ENCODE measurements around the gene PSD4.

Gene PSD4

DNA sequence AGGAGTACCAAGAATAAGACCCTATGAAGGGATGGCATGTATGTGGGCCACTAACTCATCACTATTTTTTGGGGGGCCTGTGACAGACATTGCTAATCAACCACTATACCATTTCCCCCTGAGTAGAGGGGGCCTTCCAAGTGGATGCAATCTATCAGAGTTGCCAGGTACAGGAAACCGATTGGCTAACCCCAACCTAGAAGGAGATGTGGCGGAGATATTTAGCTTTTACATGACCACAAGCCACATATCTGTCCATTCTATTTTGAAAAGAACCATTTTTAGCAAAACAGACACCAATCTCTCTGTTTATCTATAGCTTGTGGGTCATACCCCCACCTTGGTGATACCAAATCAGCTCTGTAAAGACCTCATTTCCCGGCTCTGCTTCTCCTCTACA lies 53.9 kb downstream of the PSD4 start:
- H3K9me3 ChIP-seq (ENCODE audit: control insufficient read depth, low read length) = no peaks in the 10 kb centered on the region
- H3K4me3 ChIP-seq (ENCODE audit: extremely low read depth, insufficient read depth, low read length, poor library complexity, severe bottlenecking) = no peak overlapping the region
- no peak overlapping the region for H3K27ac ChIP-seq (ENCODE audit: low read depth, low read length, severe bottlenecking)
- WGBS, 2 experiments (ENCODE audit: insufficient coverage in 2 of 2) = 93 to 100% methylated on average over 2 to 3 of the region's 3 CpGs
- no peaks in the 10 kb centered on the region for H3K36me3 ChIP-seq (ENCODE audit: control insufficient read depth, insufficient read depth, low read length)
- H3K4me1 ChIP-seq (ENCODE audit: control insufficient read depth, insufficient read depth, low read length, poor library complexity, severe bottlenecking) = peaks cover 19% of the 10 kb centered on the region

DNA sequence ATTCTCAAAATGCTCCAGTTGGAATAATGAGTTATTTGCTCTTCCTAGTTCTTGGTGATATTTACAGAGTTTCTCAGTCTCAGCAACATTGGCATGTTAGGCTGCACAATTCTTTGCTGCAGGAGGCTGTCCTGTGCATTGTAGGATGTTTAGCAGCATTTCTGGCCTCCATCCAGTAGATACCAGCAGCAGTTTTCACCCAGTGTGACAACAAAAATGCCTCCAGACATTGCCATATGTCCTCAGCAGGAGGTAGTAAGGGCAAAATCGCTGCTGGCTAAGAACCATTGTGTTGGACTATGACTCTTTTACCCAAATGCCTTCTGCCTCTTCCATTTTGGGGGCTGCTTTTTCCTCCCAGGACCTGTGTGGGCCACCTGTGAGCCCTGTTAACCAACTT lies 54.6 kb downstream of the PSD4 start:
- no peaks in the 10 kb centered on the region for H3K36me3 ChIP-seq (ENCODE audit: control insufficient read depth, insufficient read depth, low read length)
- H3K4me3 ChIP-seq (ENCODE audit: extremely low read depth, insufficient read depth, low read length, poor library complexity, severe bottlenecking) = no peak overlapping the region
- H3K27ac ChIP-seq (ENCODE audit: low read depth, low read length, severe bottlenecking) = no peak overlapping the region
- no peaks in the 10 kb centered on the region for H3K9me3 ChIP-seq (ENCODE audit: control insufficient read depth, low read length)
- WGBS, 2 experiments (ENCODE audit: insufficient coverage in 2 of 2) = 78 to 93% methylated on average over 1 of the region's 1 CpG
- peaks cover 19% of the 10 kb centered on the region for H3K4me1 ChIP-seq (ENCODE audit: control insufficient read depth, insufficient read depth, low read length, poor library complexity, severe bottlenecking)

DNA sequence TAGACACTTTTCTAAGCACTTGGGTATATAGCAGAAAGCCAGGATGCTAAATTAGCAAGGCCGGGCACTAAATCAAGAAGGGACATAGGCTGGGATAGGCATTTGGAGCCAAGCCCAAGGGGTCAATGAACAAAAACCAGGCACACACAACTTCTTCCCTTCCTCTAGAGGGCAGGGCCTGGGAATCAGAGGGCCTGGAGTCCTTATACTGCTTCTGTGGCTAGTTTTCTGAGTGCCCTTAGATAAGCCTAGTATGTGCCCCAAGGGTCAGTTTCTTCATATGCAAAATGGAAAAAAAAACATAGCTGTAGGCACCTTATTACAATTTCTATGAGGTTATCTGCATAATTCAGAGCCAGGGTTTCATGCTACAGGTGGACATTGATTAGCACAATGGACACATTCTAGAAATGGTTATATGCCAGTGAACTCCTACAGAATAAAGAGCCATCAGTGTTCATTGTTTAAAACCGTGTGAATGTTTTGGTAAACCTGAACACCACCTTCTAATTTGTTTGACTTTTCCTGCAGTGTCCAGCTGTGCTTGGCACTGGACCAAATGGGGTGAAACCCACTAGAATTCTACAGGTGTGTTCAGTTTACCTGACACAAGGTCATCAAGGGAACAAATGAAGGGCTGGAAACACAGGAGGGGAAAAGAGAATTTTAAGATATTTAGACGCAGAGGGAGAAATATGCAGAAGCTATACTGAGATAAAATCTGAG lies 55.4 kb downstream of the PSD4 start:
- Histone ChIP-seq H3K27ac (ENCODE audit: low read depth, low read length, severe bottlenecking) (no peak overlapping the region), H3K36me3 (ENCODE audit: control insufficient read depth, insufficient read depth, low read length) (no peaks in the 10 kb centered on the region), H3K4me1 (ENCODE audit: control insufficient read depth, insufficient read depth, low read length, poor library complexity, severe bottlenecking) (peaks cover 19% of the 10 kb centered on the region), H3K9me3 (ENCODE audit: control insufficient read depth, low read length) (no peaks in the 10 kb centered on the region), H3K4me3 (ENCODE audit: extremely low read depth, insufficient read depth, low read length, poor library complexity, severe bottlenecking) (no peak overlapping the region)
- 79 to 80% methylated on average over 1 to 2 of the region's 3 CpGs for WGBS, 2 experiments (ENCODE audit: insufficient coverage in 2 of 2)

DNA sequence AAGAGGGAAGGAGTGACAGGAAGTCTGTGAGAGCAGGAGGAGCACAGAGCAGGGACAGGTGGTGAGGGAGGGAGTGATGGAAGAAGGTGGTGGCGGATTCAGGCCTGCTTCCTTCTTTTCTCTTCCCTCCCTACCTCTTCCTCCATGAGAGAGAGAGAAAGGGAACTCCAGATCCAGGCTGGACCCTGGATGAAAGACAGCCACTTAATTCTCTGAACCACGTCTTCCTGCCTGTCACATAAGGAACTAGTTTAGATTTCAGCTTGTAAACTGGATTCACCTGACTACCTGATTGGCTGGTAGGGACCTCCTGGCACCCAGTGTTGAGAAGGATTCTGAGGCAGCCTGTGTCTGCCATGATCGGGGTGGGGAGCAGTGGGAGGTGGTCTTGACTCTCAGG lies 56.0 kb downstream of the PSD4 start:
- no peak overlapping the region for H3K4me3 ChIP-seq (ENCODE audit: extremely low read depth, insufficient read depth, low read length, poor library complexity, severe bottlenecking)
- 76 to 91% methylated on average over 2 of the region's 3 CpGs for WGBS, 2 experiments (ENCODE audit: insufficient coverage in 2 of 2)
- H3K9me3 ChIP-seq (ENCODE audit: control insufficient read depth, low read length) = no peaks in the 10 kb centered on the region
- H3K27ac ChIP-seq (ENCODE audit: low read depth, low read length, severe bottlenecking) = no peak overlapping the region
- H3K4me1 ChIP-seq (ENCODE audit: control insufficient read depth, insufficient read depth, low read length, poor library complexity, severe bottlenecking) = peaks cover 19% of the 10 kb centered on the region
- H3K36me3 ChIP-seq (ENCODE audit: control insufficient read depth, insufficient read depth, low read length) = no peaks in the 10 kb centered on the region

DNA sequence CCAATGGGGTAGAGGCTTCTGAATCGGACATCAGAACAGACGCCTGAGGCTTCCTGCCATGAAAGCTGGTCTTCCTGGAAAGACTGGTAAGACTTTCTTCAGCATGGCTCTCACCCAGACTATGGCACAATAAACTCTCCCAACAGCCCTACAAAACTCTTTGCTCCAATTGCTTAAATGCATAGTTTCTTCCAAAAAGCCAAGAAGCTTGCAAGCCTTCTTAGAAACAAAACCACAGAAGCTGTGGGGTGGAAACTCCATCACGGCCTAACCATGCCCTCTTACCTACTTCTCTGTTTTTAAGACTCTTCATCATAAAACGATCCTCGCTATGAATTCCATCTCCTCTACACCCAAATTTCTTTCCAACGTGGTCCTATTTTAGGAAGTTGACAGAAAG lies 56.8 kb downstream of the PSD4 start:
- no peak overlapping the region for H3K27ac ChIP-seq (ENCODE audit: low read depth, low read length, severe bottlenecking)
- peaks cover 17% of the 10 kb centered on the region for H3K4me1 ChIP-seq (ENCODE audit: control insufficient read depth, insufficient read depth, low read length, poor library complexity, severe bottlenecking)
- H3K4me3 ChIP-seq (ENCODE audit: extremely low read depth, insufficient read depth, low read length, poor library complexity, severe bottlenecking) = no peak overlapping the region
- WGBS, 2 experiments (ENCODE audit: insufficient coverage in 2 of 2) = 94 to 100% methylated on average over 3 of the region's 6 CpGs
- no peaks in the 10 kb centered on the region for H3K9me3 ChIP-seq (ENCODE audit: control insufficient read depth, low read length)
- H3K36me3 ChIP-seq (ENCODE audit: control insufficient read depth, insufficient read depth, low read length) = no peaks in the 10 kb centered on the region

DNA sequence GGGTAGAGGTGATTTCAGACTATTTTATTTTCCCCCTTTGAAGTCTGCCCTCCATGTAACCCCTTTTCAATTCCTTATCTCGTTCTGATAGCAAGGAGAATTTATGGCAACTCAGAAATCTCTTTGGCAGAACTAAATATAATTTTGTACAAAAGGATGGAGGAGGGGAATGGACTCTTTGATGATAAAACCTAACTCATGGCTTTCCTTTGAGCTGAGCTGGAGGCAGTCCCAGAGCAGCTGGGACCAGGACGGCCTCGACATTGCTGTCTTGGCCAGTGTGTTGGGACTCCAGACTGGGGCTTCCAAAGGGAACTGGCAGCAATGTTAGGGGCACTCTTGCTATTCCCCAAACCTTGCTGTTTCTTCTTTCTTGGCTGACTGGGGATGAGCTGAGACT lies 57.3 kb downstream of the PSD4 start:
- no peak overlapping the region for H3K27ac ChIP-seq (ENCODE audit: low read depth, low read length, severe bottlenecking)
- WGBS, 2 experiments (ENCODE audit: insufficient coverage in 2 of 2) = 77 to 88% methylated on average over 2 of the region's 3 CpGs
- no peaks in the 10 kb centered on the region for H3K9me3 ChIP-seq (ENCODE audit: control insufficient read depth, low read length)
- H3K36me3 ChIP-seq (ENCODE audit: control insufficient read depth, insufficient read depth, low read length) = no peaks in the 10 kb centered on the region
- peaks cover 13% of the 10 kb centered on the region for H3K4me1 ChIP-seq (ENCODE audit: control insufficient read depth, insufficient read depth, low read length, poor library complexity, severe bottlenecking)
- no peak overlapping the region for H3K4me3 ChIP-seq (ENCODE audit: extremely low read depth, insufficient read depth, low read length, poor library complexity, severe bottlenecking)

DNA sequence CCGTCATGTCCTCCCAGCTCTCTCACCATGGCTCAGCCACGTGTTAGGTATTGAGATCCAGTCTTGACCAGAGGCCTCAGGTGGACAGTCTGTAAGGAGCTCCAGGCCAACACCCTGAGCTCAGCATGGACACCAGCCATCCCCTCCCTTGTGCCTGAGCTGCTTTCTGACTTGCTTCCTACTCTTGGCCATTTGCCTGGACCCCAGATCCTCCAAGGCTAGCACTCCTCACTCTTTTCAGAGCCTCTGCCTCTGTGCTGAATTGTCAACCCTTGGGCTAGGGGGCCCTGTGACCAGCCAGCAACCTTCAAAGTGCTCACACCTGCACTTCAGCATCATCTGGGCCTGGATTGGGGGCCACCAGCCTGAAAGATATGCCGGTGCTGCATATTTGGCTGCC lies 58.4 kb downstream of the PSD4 start:
- WGBS, 2 experiments (ENCODE audit: insufficient coverage in 2 of 2) = 98% methylated on average over 3 of the region's 3 CpGs
- Histone ChIP-seq H3K4me3 (ENCODE audit: extremely low read depth, insufficient read depth, low read length, poor library complexity, severe bottlenecking) (no peak overlapping the region), H3K36me3 (ENCODE audit: control insufficient read depth, insufficient read depth, low read length) (no peaks in the 10 kb centered on the region), H3K4me1 (ENCODE audit: control insufficient read depth, insufficient read depth, low read length, poor library complexity, severe bottlenecking) (peaks cover 6% of the 10 kb centered on the region), H3K27ac (ENCODE audit: low read depth, low read length, severe bottlenecking) (no peak overlapping the region), H3K9me3 (ENCODE audit: control insufficient read depth, low read length) (no peaks in the 10 kb centered on the region)

DNA sequence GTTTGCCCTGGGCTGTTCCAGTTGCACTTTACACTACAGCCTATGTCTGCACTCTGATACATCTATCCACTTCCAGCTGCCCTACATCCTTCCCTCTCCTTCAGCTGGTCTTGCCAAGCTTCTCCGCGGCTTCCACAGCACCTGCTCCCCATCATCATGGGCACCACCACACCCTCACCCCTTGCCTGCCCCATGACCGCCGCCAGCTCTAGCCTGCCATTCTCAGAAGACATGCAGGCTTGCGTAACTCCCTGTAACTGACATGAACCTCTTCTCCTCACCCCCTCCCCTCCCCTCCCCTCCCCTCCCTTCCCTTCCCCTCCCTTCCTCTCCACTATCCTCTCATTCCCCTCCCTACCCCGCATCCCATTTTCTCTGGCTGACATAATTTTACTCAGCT lies 59.0 kb downstream of the PSD4 start:
- H3K36me3 ChIP-seq (ENCODE audit: control insufficient read depth, insufficient read depth, low read length) = no peaks in the 10 kb centered on the region
- 92 to 97% methylated on average over 6 of the region's 6 CpGs for WGBS, 2 experiments (ENCODE audit: insufficient coverage in 2 of 2)
- H3K4me3 ChIP-seq (ENCODE audit: extremely low read depth, insufficient read depth, low read length, poor library complexity, severe bottlenecking) = no peak overlapping the region
- H3K9me3 ChIP-seq (ENCODE audit: control insufficient read depth, low read length) = no peaks in the 10 kb centered on the region
- peaks cover under 1% of the 10 kb centered on the region for H3K4me1 ChIP-seq (ENCODE audit: control insufficient read depth, insufficient read depth, low read length, poor library complexity, severe bottlenecking)
- H3K27ac ChIP-seq (ENCODE audit: low read depth, low read length, severe bottlenecking) = no peak overlapping the region

DNA sequence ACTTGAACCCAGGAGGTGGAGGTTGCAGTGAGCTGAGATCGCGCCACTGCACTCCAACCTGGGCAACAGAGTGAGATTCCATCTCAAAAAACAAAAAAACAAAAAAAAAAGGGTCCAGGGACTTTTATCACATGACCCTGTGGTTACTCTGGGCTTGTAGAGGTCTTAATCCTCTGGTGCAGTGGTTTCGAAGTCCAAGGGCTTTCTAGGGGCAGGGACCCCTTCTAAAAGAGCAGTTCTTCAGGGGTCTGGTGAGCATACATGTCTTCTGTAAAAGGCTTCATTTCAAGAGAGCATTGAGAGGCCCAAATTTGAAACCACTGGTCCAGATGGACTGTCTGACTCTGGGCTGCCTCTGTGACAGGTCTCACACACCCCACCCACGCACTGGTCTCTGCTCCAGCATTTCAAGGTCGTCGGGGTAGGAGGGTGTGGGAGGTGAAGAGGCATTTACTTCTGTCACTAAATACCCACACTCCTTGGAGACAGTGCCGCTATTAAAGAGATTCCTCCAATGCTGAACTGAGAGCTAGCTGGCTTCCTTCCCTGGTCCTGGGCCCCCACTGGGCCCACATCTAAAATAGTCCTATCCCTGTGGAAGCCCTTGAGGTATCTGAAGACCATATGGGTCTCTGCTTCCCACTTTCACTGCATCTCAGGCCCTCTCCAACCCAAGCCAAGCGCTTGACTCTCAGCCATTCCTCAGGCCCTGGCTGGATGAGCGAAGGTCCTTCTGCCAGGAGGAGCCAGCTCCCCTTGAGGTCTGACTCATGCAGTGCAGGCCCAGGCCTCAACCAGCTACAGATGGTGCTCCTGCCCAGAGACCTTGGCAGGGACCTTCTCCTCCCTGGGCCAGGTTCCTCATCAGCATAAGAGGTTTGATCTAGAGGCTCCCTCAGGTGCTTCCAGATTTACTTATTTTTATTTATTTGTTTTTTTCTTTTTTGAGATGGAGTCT lies 60.1 kb downstream of the PSD4 start:
- 94 to 100% methylated on average over 4 of the region's 9 CpGs for WGBS, 2 experiments (ENCODE audit: insufficient coverage in 2 of 2)
- no peak overlapping the region for H3K27ac ChIP-seq (ENCODE audit: low read depth, low read length, severe bottlenecking)

DNA sequence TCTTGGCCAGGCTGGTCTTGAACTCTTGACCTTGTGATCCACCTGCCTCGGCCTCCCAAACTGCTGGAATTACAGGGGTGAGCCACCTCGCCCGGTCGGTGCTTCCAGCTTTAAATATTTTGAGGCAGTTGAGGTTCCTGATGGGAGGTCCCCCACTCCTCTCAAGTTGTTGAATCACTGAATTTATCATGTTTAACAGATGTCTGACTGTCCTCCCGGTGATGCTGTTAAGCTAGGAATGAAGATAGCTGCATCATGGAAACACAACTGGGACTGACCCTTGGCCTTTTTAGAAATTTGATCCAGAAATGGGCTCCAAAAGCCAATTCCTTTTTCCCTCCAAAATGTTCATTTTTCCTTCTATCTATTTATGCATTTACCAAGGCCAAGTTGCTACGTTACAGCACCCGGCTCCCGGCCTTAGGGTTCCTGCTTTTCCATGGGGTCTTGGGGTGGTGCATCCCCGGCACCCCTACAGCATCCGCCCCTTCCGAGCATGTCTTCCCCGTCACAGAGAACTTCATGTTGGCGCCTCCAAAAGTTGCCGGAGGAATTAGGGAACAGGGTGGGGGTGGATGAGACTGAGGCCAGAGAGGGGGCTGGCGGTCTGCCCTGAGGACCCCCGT lies 61.1 kb downstream of the PSD4 start:
- 87 to 90% methylated on average over 15 to 16 of the region's 16 CpGs for WGBS, 2 experiments (ENCODE audit: insufficient coverage in 2 of 2)
- Histone ChIP-seq H3K36me3 (ENCODE audit: control insufficient read depth, insufficient read depth, low read length) (peaks cover 5% of the 10 kb centered on the region), H3K9me3 (ENCODE audit: control insufficient read depth, low read length) (no peaks in the 10 kb centered on the region), H3K4me3 (ENCODE audit: extremely low read depth, insufficient read depth, low read length, poor library complexity, severe bottlenecking) (peak overlapping the region; percentile 39), H3K4me1 (ENCODE audit: control insufficient read depth, insufficient read depth, low read length, poor library complexity, severe bottlenecking) (peaks cover 2% of the 10 kb centered on the region), H3K27ac (ENCODE audit: low read depth, low read length, severe bottlenecking) (no peak overlapping the region)

More for the DNA sequence above, 60.1 kb downstream of the PSD4 start:
- Histone ChIP-seq H3K9me3 (ENCODE audit: control insufficient read depth, low read length) (no peaks in the 10 kb centered on the region), H3K4me3 (ENCODE audit: extremely low read depth, insufficient read depth, low read length, poor library complexity, severe bottlenecking) (no peak overlapping the region), H3K36me3 (ENCODE audit: control insufficient read depth, insufficient read depth, low read length) (peaks cover 5% of the 10 kb centered on the region), H3K4me1 (ENCODE audit: control insufficient read depth, insufficient read depth, low read length, poor library complexity, severe bottlenecking) (no peaks in the 10 kb centered on the region)

Measured in mesodermal cell (in vitro differentiated cells).